ENCODE measurements around the gene NAV2. TPM values are rescaled to one million over a fixed set of nuclear protein-coding genes. Genes with fewer than 3 reads are reported as not detected.

NAV2 gene
- total and polyA plus RNA-seq, 2 donors from 2014 or later, result 5.9 to 37.7 TPM

DNA sequence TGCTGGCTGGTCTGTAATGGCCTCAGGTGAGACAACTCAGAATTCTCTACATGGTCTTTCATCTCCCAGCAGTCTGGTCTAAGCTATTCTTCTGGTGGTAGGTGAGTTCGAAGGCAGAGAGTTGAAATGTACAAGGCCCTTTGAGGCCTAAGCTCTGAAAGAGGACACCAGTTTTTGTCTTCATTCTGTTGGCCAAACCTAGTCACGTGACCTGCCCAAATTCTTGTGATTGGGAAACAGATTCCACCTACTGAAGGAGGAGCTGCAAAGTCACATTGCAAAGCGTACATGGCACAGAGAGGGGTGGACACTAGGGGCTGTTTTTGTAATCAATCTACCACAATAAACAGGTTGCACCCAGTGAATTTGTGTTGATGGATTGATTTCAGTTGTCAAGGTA, 193.5 kb downstream of the NAV2 start:
- FAIRE-seq (no peak), DNase-seq (no peak)
- H3K36me3 ChIP-seq (ENCODE audit: control insufficient read depth in 2 of 3, insufficient read depth in 3 of 3, low read length in 3 of 3), result no peaks in the 10 kb centered on the region
- H3K9me3 ChIP-seq (ENCODE audit: control insufficient read depth in 2 of 3, insufficient read depth in 1 of 3, low read length in 3 of 3), result no peaks in the 10 kb centered on the region
- intact Hi-C loops (cut with DNase I), result loop anchor here (10.0 kb wide), 2 partner anchors 151 to 341 kb away; no protein-coding TSS in a partner anchor
- H3K27ac ChIP-seq (ENCODE audit: low read depth in 2 of 2, low read length in 2 of 2), result no peak overlapping the region
- no peaks in the 10 kb centered on the region for H3K27me3 ChIP-seq (ENCODE audit: control insufficient read depth, insufficient read depth, low read length)
- H3K4me1 ChIP-seq (ENCODE audit: control insufficient read depth in 2 of 3, insufficient read depth in 2 of 3, low read depth in 1 of 3, low read length in 3 of 3), result no peaks in the 10 kb centered on the region
- TF ChIP-seq, protein P1, sequence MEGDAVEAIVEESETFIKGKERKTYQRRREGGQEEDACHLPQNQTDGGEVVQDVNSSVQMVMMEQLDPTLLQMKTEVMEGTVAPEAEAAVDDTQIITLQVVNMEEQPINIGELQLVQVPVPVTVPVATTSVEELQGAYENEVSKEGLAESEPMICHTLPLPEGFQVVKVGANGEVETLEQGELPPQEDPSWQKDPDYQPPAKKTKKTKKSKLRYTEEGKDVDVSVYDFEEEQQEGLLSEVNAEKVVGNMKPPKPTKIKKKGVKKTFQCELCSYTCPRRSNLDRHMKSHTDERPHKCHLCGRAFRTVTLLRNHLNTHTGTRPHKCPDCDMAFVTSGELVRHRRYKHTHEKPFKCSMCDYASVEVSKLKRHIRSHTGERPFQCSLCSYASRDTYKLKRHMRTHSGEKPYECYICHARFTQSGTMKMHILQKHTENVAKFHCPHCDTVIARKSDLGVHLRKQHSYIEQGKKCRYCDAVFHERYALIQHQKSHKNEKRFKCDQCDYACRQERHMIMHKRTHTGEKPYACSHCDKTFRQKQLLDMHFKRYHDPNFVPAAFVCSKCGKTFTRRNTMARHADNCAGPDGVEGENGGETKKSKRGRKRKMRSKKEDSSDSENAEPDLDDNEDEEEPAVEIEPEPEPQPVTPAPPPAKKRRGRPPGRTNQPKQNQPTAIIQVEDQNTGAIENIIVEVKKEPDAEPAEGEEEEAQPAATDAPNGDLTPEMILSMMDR (IDR thresholded peaks at IDR 0.05; ENCODE audit: borderline replicate concordance, extremely low read depth, insufficient read depth), result no peak
- H3K4me3 ChIP-seq (ENCODE audit: low read length in 3 of 3), result no peak overlapping the region
- H3K9ac ChIP-seq (ENCODE audit: low read length in 3 of 3), result no peak overlapping the region

DNA sequence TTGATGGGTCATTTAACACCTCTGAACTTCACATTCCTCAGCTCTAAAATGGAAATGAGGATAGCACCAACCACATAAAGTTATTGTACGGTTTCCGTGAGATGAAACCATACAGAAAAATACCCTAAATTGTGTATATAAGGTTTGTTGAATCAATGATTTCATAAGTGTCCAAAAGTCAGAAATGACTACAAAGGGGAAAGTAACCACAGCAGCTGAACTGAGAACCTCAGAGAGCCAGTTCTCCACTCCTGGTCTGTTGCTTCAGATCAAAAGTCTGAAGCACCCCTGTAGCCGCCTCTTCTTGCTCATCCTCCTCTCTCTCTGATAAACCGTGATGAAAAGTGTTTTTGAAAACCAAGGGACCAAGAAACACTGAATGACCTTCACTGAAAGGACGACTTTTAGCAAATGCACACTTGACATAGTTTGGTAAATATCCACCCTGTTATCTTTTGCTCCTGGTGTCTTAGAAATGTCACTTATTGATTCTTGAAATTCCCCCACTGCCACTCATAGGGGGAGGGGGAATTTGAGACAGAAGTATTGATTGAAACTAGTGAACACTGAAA, 194.5 kb downstream of the NAV2 start:
- H3K4me3 ChIP-seq (ENCODE audit: low read length in 3 of 3), result no peak overlapping the region
- no peak overlapping the region for H3K27ac ChIP-seq (ENCODE audit: low read depth in 2 of 2, low read length in 2 of 2)
- no peaks in the 10 kb centered on the region for H3K9me3 ChIP-seq (ENCODE audit: control insufficient read depth in 2 of 3, insufficient read depth in 1 of 3, low read length in 3 of 3)
- H3K9ac ChIP-seq (ENCODE audit: low read length in 3 of 3), result no peak overlapping the region
- no peaks in the 10 kb centered on the region for H3K4me1 ChIP-seq (ENCODE audit: control insufficient read depth in 2 of 3, insufficient read depth in 2 of 3, low read depth in 1 of 3, low read length in 3 of 3)
- no peaks in the 10 kb centered on the region for H3K36me3 ChIP-seq (ENCODE audit: control insufficient read depth in 2 of 3, insufficient read depth in 3 of 3, low read length in 3 of 3)
- no peak for DNase-seq
- H3K27me3 ChIP-seq (ENCODE audit: control insufficient read depth, insufficient read depth, low read length), result no peaks in the 10 kb centered on the region
- FAIRE-seq, result no peak
- TF ChIP-seq, protein P1 (IDR thresholded peaks at IDR 0.05; ENCODE audit: borderline replicate concordance, extremely low read depth, insufficient read depth), result no peak
- intact Hi-C loops (cut with DNase I), result loop anchor here (10.0 kb wide), 2 partner anchors 152 to 342 kb away; no protein-coding TSS in a partner anchor

DNA sequence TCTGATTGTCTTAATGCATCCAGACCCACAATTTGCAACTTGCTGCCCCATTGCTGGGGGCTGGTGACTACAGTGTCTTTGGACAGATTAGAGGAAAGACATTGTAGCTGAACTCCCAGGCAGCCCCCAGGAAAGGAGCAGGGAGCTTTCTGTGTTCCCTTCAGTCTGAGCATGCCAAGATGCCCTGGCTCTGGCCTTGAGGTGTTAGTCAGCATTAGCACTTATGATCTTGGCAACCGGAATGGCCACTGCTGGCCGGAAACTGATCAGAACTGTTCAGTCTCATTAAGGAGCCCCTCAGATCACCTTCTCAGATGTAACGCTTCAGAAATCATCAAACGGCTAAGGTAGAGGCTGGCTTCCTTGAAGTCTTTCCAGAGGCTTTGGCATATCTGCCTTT, 195.2 kb downstream of the NAV2 start:
- Histone ChIP-seq H3K4me3 (ENCODE audit: low read length in 3 of 3) (no peak overlapping the region), H3K27me3 (ENCODE audit: control insufficient read depth, insufficient read depth, low read length) (no peaks in the 10 kb centered on the region), H3K9me3 (ENCODE audit: control insufficient read depth in 2 of 3, insufficient read depth in 1 of 3, low read length in 3 of 3) (no peaks in the 10 kb centered on the region), H3K36me3 (ENCODE audit: control insufficient read depth in 2 of 3, insufficient read depth in 3 of 3, low read length in 3 of 3) (no peaks in the 10 kb centered on the region), H3K27ac (ENCODE audit: low read depth in 2 of 2, low read length in 2 of 2) (no peak overlapping the region), H3K9ac (ENCODE audit: low read length in 3 of 3) (no peak overlapping the region), H3K4me1 (ENCODE audit: control insufficient read depth in 2 of 3, insufficient read depth in 2 of 3, low read depth in 1 of 3, low read length in 3 of 3) (no peaks in the 10 kb centered on the region)
- intact Hi-C loops (cut with DNase I), result loop anchor here (10.0 kb wide), 2 partner anchors 153 to 343 kb away; no protein-coding TSS in a partner anchor
- DNase-seq (no peak), FAIRE-seq (no peak)
- TF ChIP-seq, protein P1 (IDR thresholded peaks at IDR 0.05; ENCODE audit: borderline replicate concordance, extremely low read depth, insufficient read depth), result no peak

DNA sequence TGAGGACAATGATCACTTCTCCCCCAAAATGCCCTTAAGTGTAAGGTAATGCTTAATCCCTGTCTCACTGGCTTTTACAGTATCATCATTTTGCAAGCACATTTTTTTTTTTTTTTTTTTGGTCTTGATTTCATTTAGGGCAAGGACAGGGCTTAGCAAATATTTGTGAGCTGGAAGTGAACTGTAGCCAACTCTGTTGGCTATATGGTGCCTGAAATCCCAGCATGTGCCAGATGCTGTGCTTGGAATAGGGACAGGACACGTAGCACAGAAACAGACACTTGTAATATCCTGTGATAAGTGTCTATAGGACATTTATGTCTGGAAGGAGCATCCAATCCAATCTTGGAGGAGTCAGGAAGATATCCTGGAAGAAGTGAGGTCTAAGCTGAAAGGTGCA, 198.3 kb downstream of the NAV2 start:
- Histone ChIP-seq H3K9ac (ENCODE audit: low read length in 3 of 3) (no peak overlapping the region), H3K27ac (ENCODE audit: low read depth in 2 of 2, low read length in 2 of 2) (no peak overlapping the region), H3K36me3 (ENCODE audit: control insufficient read depth in 2 of 3, insufficient read depth in 3 of 3, low read length in 3 of 3) (no peaks in the 10 kb centered on the region), H3K27me3 (ENCODE audit: control insufficient read depth, insufficient read depth, low read length) (no peaks in the 10 kb centered on the region), H3K4me3 (ENCODE audit: low read length in 3 of 3) (no peak overlapping the region), H3K4me1 (ENCODE audit: control insufficient read depth in 2 of 3, insufficient read depth in 2 of 3, low read depth in 1 of 3, low read length in 3 of 3) (no peaks in the 10 kb centered on the region), H3K9me3 (ENCODE audit: control insufficient read depth in 2 of 3, insufficient read depth in 1 of 3, low read length in 3 of 3) (no peaks in the 10 kb centered on the region)
- DNase-seq (no peak), FAIRE-seq (no peak)
- TF ChIP-seq, protein P1 (IDR thresholded peaks at IDR 0.05; ENCODE audit: borderline replicate concordance, extremely low read depth, insufficient read depth), result no peak
- intact Hi-C loops (cut with DNase I), result no loop called here

Measured in kidney (tissue), 14 donors.